Fibroblast of villous mesenchyme (primary cell): ENCODE results near the gene RCBTB1. TPM values are rescaled to one million over a fixed set of nuclear protein-coding genes. Genes with fewer than 3 reads are reported as not detected.

Experiments
- DNase-seq: peaks from one replicate; pipeline ENCODE4 v3.0.0-alpha.2; 2010; ENCODE audit warnings: low read depth
- H3K4me3 ChIP-seq: 2 replicates; pipeline ENCODE4 v1.5.1; 2011; ENCODE audit warnings: low read depth, mild to moderate bottlenecking, low read length
- CTCF ChIP-seq: IDR thresholded peaks from 2 replicates; pipeline ENCODE4 v1.5.1; 2012; ENCODE audit warnings: low read depth, mild to moderate bottlenecking, low read length; ENCODE audit not compliant: insufficient read depth
- total RNA-seq: library from RNA; depleted of rRNA; stranded (reverse); fragments of >200 nt; gene quantifications from 2 replicates; pipeline ENCODE4 v1.2.3, GENCODE V29; 2012

RCBTB1 gene
- total RNA-seq, 1 donor = 25.5 TPM

DNA sequence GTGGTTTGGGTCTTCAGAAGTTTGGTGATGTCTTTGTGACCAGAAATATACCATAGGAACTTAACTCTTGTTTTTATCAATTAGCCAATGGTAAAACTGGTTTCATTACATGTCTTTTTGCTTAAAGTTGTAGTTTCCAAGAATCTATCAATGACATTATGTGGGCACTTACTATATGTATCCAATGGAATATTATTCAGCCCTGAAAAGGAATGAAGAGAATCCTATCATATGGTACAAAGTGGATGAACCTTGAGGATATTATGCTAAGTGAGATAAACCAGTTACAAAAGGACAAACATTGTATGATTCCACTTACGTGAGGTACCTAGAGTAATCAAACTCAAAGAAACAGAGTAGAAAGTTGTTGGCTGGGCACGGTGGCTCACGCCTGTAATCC lies 26.4 kb downstream of the RCBTB1 start:
- no peak for TF ChIP-seq CTCF
- DNase-seq = no peak
- no peak overlapping the region for H3K4me3 ChIP-seq

- TF ChIP-seq CTCF = no peak
- no peak for DNase-seq
- no peak overlapping the region for H3K4me3 ChIP-seq
Observed at GRCh38 chr13:49554387-49554786, 31.0 kb downstream of the RCBTB1 start.

DNA sequence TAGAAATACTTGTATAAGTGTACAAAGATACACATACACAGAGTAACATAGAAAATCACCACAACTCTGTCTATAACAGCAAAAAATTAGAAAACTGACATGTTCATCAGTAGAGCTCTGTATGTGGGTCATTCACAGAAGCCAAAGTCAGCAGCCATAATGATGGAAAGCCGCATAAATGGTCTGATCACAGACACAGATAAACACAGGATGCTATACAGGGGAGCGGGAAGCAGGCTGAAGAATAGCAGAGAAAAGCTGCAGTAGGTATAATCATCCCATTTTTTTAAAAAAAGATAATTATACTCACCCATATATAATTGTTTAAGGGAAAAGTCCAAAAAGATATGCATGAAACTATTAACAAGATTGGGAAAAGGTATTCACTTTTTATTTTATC lies 31.5 kb downstream of the RCBTB1 start:
- TF ChIP-seq CTCF = no peak
- DNase-seq = no peak

GRCh38 chr13:49550942-49551644 lies 34.3 kb downstream of the RCBTB1 start:
- TF ChIP-seq CTCF = no peak
- H3K4me3 ChIP-seq = no peak overlapping the region
- DNase-seq = no peak

More for the DNA sequence above, 31.5 kb downstream of the RCBTB1 start:
- H3K4me3 ChIP-seq = no peak overlapping the region

DNA sequence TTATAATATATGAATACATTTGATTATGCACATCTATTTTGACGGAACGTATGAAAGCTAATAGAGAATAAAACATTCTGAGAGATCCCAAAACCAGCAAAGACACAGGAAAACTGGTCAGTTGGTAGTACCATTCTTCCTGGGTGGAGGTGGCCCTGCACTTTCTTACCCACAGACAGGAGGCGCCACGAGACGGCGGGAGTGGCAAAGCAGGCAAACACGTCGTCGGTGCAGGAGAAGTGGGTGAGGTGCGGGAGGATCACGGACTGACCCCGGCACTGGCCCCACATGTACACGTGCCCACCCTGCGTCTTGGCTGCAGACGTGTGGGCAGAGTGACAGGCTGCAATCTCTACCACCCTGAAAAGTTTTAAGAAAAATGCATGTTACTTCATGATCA lies 36.1 kb downstream of the RCBTB1 start:
- peak; percentile 26 for TF ChIP-seq CTCF
- H3K4me3 ChIP-seq = no peak overlapping the region
- no peak for DNase-seq

DNA sequence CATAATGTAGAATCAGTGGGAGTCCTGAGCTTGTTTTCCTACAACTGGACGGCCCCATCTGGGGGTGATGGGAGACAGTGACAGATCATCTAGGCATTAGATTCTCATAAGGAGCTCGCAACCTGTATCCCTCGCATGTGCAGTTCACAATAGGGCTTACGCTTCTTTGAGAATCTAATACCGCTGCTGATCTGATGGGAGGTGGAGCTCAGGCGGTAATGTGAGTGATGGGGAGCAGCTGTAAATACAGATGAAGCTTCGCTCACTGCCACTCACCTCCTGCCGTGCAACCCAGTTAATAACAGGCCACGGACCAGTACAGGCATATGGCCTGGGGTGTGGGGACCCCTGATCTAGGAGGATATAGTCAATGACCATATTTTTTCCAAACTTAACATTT lies 38.8 kb downstream of the RCBTB1 start:
- DNase-seq = peak; percentile 32
- no peak for TF ChIP-seq CTCF
- H3K4me3 ChIP-seq = no peak overlapping the region

GRCh38 chr13:49545661-49546060 lies 39.7 kb downstream of the RCBTB1 start:
- no peak for TF ChIP-seq CTCF
- no peak overlapping the region for H3K4me3 ChIP-seq
- DNase-seq = no peak
